Cortex of kidney (tissue), 1 donor: ENCODE data around the gene GAL3ST2.

ENCODE experiments used
- DNase-seq: peaks from one replicate; lab custom pipeline; 2025; lab: John Stamatoyannopoulos, UW

GAL3ST2 gene

GRCh38 chr2:241846406-241846805, 69.8 kb downstream of the GAL3ST2 start:
- DNase-seq, result no peak

GRCh38 chr2:241848761-241849615, 72.4 kb downstream of the GAL3ST2 start:
- DNase-seq, result no peak

DNA sequence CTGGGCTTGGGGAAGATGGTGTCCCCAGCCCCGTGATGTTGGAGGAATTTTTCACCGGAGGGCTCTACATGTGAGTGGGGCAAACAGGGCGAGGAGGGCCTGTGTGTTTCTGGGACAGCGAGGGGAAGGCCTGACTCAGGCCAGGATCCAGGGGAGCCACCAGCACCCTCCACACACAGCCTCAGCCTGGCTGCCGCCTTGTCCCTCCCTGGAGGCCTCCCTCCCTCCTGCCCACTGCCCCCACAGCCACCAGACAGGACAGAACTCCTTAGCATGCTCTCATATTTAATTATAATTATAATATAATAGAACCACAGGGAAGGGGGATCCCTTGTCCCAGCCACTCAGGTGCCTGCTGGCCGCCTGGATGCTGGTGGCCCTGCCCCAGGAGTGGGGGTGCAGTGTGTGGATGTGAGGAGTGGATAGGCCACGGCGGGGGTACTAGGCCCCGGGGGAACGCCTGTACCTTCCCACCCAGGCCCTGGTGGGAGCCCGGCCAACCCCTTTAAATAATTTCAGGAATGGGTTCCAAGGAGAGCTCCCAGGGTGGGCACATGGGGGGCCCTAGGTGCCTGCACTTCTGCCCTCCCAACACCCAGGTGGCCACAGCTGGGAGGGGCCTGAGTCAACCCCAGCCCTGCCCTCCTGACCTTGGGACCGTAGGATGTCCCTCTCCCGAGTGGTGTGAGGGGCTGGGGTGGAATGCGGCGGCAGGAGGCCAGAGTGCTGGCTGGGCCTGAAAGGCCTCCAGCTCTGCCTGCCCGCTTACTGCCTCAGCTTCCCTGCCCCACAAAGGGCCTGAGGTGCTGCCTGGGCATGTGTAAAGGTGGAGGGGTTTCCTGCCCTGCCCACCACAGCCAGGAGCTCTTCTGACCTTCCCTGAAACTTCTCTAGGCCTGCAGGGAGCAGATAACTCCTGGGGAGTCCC, 73.3 kb downstream of the GAL3ST2 start:
- no peak for DNase-seq

DNA sequence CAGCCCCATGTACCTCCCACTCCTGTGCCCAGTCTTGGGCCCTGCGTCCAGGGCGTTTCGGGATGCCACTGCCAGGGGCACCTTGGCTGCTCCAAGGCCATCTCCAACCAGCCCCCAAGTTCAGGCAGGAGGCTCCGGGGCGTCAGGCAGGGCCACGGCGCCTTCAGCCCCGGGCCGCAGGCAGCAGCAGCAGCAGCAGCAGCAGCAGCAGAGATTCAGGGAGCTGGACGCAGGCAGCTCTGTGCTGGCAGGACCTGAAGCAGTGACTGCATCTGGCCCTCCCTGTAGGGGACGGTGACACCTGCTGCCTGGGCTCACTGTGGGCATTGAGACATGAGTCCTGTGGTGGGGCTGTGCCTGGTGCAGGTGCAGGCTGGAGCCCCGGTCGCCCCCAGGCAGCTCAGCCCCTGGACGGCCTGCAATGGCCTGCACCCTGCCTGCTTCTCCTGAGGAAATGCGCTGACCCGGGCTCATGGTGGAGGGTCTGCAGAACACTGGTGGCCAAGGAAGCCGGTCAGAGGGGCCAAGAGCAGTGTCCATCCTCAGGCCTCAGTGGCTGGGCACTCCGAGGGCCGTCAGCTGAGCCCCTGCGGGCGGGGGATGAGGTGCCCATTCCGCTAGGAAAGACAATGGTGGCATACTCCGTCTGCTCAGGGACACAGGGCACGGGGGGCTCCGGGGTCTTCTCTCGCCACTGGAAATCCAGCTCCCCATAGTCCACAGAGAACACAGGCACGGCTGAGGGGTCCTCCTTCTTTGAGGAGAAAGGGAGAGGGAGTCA, 74.1 kb downstream of the GAL3ST2 start:
- no peak for DNase-seq

DNA sequence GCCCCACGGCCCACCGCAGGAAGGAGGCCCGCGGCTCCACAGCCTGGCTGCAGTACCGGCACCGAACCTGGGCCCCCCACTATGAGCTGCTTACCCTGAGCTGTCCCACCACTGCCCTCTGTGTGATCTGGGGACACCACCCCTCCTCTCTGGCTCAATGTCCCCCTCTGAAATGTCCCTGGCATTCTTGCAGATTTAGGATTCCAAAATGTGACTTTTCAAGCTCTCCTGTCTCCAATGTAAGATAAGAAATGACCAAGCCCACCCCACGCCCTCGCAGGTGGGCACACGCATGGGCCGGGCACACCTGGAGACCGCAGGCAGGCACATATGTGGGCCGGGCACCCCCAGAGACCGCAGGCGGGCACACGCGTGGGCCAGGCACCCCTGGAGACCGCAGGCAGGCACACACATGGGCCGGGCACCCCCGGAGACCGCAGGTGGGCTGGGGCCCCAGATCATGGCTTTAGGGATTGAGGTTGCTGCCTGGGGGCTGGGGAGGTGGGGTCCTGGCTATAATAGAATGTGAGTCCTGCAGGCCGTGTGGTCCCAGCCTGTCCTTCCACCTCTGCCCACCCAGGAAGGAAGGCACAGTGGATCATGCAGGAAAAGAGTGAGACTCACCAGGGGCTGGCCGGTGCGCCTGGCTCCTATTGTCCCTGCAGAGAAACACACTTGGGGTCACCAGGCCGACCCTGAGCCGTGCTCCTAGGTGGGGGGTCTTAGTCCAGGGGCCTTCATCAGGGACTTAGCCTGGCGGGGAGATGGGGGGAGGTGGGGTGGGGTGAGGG, 74.9 kb downstream of the GAL3ST2 start:
- DNase-seq, result no peak

- no peak for DNase-seq
Measured at GRCh38 chr2:241852116-241852980, 75.7 kb downstream of the GAL3ST2 start.

- no peak for DNase-seq
Measured at GRCh38 chr2:241852981-241853631, 76.5 kb downstream of the GAL3ST2 start.
